Inflammatory macrophage (primary cell): ENCODE results near the gene IRF2BPL.

Source experiments
- DNase-seq, 2 donors: peaks; one replicate each; pipeline ENCODE4 v3.0.0-alpha.2; 2020 to 2022

IRF2BPL gene

DNA sequence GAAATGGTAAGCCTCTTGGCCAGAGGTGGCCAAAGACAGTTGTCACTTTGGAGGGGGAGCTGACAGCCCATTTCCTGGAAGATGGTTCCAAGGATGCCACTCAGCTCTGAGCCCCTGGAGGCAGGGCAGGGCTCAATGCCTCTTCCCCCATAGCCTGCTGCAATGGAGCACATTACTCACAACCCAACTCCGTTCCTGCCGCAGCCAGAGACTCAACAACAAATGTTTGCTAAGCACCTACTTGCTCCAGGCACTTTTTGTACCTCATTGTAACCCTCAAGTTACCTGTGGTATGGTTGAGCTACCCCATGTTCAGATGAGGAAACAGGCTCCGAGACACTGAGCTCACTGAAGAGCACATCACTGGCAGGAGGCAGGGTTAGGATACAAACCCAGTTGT, 19.5 kb downstream of the IRF2BPL start:
- no peak for DNase-seq

DNA sequence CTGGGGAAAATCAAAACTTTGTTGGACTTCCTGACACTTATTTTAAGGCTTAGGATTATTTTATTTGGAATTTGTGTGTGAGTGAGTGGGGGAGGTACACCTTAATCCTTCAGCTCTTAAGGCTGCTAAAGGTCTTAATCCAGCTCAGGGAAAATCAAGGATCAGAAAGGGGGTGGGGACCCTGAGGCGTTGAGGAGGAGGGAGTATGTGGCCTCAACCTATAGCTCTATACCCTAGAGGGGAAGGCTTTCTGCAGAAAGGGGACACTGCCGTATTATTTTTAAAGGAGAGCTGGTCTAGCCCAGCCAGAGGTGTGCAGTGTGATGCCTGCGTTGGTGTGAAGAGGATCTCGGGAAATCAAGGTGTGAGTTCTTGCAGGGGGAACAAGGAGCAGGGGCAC, 20.0 kb downstream of the IRF2BPL start:
- DNase-seq = no peak

DNA sequence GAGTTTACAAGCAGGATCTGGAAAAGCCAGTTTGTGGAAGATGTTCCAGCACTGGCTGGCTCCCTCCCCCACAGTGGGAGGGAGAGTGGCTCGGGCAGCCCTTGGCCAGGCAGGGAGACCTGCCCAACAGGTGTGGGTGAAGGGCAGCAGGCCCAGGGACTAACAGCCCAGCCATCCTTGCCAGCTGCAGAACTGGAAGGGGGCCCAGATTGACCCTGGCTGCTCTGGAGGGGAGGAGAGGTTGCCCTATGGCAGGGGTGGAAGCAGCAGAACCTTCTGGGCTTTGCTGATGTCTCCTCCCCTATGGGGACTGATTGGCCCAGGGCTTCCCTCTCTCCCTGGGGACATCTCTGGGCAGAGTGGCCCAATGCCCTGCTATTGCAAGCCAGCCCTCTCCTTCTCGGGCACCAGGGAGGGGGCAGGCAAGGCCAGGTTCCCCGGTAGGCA, 20.5 kb downstream of the IRF2BPL start:
- DNase-seq = no peak

DNA sequence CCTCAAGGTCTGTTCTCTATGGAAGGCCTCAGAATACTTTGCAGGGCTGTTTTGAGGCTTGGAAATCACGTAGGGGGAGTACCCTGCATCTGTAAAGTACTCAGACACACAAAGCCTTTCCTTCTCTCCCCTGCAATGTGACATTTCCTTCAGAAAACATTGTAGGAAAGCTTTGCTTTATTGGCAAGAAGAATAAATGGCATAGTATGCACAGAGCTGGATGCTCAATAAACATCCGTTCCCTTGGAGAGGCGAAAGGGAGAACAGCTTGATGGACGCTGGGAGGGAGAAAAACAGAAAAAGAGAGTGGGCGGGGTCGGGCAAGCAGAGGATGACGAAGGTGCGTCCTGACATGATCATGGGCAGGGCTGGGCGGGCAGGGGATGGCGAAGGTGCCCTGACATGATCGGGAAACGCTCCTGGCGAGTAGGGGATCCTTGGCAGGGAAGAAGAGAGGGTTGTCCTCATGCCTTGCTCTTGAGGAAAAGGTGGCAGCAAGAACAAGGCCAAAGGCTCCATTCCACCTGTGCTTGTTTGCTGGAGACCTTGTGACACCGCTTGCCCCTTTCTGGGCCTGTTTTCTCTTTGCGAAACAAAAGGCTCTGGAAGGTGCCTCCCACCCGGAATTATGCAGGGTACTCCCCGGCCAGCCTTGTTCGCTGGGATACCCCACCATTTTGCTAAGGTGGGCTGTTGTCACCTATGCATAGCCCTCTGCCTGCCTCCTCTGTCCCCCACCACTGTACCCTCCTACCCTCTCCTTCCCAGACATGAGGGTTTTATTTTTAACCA, 21.1 kb downstream of the IRF2BPL start:
- DNase-seq = no peak

DNA sequence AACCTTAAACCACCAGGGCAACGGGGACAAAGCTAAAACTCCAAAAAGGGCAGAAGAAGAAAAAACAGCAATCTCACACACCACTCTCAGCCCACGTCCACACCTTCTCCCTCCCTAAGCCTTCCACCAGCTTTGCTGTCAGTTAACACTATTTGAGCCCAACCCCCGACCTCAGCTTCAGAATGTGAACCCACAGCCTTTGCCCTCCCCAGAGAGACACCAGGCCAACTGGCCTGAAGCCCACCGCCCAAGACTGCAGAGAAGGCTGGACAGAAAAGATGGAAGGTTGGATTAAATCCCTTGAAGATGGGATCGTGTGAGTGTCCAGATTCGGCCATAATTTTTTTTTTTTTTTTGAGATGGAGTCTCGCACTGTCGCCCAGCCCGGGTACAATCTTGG, 22.4 kb downstream of the IRF2BPL start:
- no peak for DNase-seq

DNA sequence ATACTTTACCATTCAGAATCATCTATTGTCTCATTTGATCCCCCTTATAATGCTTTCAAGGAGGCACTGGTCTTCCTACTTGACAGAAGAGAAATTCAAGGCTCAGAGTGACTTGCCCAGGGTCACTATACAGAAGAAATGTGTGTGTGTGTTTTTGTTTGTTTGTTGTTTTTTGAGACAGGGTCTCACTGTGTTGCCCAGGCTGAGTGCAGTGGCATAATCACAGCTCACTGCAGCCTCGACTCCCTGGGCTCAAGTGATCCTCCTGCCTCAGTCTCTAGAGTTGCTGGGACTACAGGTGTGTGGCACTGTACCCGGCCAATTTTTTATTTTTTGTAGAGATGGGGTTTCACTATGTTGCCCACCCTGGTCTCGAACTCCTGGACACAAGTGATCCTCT, 22.9 kb downstream of the IRF2BPL start:
- DNase-seq = no peak

DNA sequence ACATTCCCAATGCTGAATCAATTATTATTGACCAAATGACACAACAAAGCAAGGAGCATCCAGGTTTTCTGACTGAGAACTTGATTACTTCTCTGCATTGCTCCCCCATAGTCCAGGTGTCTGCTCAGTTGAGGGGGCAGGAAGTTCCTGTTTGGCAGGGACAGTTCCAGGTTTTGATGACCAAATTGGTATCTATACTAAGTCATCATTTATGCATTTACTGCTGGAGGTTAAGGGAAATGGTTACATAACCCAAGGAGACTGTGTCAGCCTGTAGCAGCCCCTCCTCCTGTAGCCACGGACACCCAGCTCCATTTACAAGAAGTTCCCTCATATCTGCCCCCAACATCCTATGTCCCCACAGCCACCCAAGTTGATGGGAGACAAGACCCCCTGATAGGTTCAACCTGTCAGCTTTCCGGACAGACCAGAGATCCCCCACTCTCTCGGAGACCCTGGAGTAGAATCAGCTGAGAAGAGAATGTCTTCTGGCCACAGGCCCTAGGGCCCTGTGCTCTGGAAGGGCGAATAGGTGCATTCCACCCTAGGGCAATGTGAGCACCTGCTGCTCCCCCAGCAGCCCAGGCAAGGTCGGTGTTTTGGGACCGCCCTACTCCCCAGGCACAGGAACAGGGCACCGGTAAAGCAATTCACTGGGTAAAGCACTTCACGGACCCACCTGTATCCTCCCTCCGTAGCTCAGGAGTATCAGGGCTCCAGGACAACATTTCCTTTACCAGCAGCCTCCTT, 23.6 kb downstream of the IRF2BPL start:
- DNase-seq = peak in 1 of 2 donors; percentile 8

DNA sequence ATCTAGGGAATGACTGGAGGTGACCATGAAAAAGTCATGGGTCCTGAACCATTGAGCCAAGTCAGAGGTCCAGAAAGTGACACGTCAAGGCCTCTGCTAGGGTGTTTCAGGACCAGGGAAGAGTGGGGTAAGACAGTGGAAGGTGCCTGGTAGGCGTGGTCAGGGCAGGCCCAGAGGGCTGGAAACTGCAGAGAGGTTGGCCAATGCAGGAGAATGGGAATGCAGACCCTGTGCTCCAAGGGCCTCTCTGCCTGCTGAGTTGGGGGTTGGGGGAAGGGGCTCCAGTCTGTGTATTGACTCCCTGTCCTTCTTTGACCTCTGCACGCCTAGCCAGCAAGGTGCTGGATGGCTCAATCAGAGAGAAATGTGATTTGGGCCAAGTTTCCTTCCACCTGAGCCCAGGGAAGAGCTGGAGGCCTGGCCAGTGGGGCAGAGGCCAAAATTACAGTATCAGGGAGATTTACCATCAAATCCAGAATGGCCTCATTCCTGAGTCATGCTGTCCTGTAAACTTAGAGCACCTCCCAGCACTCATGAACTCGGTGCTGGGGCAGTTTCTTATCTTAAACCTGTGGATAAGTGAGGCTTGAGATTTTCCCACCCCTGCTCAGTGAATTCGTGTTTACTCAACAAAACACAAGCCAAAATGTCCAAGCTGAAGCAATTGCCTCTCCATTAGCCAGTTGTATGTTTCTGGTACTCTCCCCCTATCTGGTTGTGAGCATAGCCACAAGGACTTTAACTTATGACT, 24.4 kb downstream of the IRF2BPL start:
- no peak for DNase-seq

DNA sequence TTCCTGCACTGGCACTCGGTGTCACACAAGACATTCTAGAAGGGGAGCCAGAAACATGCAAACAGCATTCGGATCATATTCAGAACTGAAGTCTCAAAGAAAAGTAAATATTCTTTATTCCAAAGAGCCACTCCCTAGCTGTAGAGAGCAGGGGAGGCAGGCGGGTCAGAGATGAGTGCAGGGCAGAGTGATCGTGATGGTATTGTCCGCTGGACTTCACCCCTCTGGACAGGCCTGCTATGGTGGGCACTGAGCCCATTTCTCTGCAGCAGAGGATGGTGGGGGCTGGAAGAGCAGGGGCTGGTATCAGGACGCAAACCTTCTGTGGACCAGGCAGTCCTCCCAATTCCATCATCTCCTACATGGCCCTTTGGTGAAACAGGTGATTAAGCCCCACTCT, 25.6 kb downstream of the IRF2BPL start:
- DNase-seq = no peak

DNA sequence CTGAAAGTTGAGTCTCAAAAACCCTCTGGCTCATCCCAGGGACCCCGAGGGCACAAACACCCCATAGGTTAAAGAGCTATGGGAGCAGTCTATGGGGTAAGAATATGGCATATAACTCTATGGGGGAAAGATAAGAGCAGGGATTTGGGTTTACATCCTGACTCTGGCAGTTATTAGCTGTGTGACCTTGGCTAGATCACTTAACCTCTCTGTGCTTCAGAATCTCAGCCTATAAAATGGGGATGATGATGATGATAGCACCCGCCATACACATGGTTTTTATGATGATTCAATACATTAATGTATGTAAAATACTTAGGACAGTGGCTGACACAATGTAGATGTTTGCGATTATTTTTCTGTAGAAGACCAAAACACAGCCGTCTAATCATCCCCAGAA, 26.2 kb downstream of the IRF2BPL start:
- DNase-seq = no peak

DNA sequence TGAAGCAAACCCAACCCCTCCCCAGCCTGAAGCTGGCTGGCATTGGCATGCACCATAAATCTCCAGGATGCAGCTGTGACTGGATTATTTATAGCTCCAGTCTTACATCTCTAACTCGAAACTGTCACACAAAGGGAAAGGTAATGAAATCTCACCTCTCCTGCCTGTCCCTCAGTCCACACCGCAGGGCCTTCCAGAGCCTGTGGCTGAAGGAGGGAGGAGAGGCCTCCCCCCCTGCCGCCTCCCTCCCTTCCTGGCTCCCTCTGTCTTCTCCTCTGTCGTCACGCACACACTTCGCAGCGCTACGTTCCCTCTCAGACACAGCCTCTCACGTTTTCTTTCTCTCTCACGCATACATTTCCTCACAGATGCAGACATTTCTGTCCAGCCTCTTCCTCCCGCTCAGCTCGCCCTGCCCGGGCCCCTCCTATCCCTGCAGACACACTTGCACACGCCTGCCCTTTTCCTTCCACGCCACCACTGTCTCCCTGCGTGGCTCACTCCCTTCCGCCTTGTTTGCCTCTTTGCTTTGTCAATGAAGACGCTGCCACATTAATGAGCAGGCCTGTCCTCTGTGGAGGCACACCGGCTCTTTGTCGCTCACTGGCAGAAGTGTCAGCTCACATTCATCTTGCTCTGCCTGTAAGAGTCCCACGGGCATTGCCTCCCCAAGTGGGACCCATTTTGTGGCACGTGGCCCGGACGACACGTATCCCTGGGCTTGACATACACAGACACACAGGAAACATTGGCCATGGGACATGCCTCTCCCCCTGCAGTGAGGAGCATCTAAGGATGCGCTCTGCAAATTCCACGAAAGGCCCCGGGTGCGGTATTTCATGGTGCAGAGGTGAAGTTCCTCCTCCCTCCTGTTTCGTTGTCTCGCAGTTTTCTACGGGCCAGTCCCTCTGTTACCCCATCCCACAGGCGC, 27.9 kb downstream of the IRF2BPL start:
- DNase-seq = peak; percentile 35 to 36

DNA sequence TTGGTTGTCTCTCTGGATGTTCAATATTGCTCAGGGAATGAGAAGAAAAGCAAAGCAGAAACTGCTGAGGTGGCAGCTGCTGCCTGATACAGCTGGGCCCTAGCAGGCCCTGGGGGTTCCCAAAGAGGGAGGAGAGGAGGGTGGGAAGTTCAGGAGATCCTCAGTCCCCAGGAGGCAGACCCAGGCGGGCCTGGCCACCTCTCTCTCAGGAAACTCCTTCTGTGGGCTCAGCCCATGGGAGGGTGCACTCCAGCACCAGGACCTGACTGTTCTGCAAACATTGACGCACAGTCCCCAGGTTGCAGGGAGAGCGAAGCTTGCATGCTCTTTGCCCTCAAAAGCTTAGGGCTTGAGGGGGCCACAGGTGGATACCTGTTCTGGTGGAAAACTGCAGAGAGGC, 29.6 kb downstream of the IRF2BPL start:
- no peak for DNase-seq

DNA sequence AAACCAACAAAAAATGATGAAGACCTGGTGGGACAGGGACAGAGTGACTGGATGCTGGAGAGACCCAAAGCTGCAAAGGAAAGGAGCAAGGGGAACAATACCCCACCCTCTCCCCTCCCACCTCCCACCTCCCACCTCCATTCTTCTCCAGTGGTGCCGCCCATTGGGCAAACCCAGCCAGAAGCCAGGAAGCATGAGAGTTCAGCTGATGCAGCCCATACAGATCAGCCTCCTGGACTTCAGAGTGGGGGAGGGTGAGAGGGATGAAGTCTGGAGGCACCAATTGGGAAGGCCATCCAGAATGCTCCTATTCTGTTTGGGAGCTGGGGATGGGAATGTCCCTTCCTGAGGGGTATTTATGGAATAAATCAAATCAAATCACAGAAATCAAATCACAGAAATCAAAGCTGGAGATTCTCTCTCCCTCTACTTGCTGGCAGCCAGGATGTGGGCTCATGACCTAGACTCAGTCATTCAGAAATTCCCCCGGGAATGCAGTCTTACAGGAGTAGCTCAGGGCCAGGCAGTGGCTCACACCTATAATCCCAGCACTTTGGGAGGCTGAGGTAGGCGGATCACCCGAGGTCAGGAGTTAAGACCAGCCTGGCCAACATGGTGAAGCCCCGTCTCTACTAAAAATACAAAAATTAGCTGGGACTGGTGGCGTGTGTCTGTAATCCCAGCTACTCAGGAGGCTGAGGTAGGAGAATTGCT, 31.1 kb downstream of the IRF2BPL start:
- no peak for DNase-seq

DNA sequence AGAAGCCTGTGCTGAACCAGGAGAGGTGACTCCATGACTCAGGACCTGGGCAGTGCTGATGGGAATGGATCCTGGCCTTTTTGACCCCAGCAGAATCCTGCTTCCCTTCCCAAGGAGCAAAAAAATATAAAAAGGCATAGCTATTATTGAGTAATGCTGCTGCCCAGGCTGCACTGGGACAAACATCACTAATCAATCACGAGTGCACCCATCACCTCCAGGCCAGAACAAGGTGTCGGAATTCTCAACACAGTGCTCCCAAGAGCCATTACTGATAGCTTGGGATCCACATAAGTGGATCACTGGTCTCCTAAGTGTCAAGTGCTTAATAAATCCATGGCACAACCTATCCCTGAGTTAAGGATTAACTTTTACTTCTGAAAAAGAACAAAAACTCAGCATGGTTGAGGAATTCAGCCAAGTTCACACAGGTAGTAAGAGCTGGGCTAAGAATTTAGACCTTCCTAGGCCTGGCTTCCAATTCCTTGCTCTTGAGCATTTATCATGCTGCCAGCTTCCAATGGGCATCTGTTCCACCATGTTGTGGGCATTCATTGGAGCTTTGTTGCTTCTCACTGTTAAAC, 31.9 kb downstream of the IRF2BPL start:
- no peak for DNase-seq

DNA sequence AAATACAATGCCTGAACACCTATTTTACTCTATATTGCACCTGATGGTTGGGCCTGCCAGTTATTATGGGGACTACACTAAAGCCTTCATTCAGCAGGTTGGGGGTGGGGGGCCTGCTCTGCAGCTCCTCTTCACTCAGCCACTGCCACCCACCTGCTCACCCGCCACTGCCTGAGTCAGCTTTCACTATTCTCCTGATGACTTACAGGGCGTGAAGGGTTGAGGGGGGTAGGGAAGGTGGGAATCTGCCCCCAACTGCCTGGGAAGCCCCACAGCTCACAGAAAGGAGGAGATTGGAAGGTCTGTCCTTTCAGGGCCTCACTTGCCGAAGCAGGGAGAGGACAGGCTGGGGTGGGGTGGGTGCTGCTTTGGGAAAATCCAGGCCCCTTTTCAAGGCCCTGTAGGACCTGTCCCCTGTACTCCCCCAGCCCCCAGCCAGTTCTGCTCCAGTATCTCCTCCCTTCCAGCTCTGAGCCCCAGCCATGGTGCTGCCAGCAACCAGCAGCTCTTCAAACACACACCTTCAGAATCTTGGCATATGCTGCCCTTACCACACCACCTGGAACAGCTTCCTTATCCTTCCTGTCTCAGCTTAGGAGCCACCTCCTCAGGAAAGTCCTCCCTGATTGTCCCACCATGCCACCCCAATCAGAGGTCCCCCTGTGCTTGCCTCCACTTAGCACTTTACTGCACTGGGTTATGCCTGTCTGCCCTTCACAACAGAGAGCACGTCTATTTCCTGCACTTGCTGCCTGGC, 33.1 kb downstream of the IRF2BPL start:
- DNase-seq = no peak

DNA sequence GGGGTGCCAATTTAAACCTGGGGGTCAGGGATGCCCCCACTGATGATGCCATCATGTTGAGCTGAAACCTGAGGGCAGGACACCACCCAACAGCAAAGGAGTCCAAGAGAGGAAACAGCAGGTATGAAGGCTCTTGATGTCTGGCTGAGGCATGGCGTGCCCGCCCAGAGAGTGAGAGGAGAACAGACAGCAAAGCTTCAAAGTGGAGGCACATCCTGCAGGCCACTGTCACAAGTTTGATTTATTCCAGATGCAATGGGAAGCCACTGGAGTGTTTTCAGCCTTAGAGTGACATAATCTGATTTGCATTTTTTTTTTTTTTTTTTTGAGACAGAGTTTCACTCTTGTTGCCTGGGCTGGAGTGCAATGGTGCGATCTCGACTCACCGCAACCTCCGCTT, 34.8 kb downstream of the IRF2BPL start:
- DNase-seq = no peak

DNA sequence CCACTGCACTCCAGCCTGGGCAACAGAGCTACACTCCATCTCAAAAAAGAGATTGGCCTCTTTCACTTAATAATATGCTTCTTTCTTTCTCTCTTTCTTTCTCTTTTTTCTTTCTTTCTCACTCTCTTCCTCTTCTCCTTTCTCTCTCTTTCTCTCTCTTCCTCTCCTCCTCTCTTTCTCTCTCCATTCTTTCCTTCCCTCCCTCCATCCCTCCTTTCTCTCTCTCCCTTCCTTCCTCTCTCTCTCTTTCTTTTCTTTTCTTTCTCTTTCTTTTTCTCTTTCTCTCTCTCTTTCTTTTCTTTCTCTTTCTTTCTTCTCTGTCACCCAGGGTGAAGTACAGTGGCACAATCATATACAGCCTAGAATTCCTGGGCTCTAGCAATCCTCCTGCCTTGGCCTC, 38.4 kb downstream of the IRF2BPL start:
- no peak for DNase-seq

DNA sequence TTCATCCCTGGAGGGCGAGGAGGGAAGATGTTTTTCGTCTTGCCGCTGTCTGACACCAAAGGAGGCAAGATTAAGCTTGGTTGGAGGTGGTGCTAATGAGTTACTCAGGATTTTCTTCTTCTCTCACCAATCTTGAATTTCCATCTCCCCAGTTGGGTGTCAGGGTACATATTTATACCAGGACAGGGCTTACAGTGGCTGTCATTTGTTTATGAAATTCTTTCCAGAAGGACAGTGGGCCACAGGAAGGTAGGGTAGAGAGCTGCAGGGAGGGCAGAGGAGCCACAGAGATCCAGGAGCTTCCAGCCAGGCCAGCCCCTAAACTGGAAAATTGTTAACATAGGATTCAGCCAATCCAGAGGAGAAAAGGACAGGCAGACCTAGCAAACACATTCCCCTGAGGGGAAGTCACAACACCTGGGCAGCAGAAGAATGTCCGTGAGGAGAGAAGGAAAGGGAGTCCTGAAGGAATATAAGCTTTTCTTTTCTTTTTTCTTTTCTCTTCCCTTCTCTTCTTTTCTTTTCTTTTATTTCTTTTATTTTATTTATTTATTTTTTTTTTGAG, 40.5 kb downstream of the IRF2BPL start:
- DNase-seq = no peak

DNA sequence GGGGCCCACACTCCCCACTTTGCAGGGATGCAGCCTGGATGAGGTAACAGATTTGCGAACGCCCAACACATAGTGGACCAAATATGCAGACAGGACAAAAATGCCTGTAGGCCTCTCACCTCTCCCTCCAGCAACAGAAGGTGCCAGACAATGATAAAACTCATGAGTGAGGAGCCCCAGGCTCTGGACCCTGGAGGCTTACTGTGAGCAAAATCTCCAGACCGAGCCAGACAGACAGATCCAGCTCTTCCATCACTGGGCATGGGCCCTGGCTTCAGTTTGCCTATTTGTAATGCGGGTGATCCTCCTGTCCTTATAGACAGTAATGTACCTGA, 42.3 kb downstream of the IRF2BPL start:
- no peak for DNase-seq

DNA sequence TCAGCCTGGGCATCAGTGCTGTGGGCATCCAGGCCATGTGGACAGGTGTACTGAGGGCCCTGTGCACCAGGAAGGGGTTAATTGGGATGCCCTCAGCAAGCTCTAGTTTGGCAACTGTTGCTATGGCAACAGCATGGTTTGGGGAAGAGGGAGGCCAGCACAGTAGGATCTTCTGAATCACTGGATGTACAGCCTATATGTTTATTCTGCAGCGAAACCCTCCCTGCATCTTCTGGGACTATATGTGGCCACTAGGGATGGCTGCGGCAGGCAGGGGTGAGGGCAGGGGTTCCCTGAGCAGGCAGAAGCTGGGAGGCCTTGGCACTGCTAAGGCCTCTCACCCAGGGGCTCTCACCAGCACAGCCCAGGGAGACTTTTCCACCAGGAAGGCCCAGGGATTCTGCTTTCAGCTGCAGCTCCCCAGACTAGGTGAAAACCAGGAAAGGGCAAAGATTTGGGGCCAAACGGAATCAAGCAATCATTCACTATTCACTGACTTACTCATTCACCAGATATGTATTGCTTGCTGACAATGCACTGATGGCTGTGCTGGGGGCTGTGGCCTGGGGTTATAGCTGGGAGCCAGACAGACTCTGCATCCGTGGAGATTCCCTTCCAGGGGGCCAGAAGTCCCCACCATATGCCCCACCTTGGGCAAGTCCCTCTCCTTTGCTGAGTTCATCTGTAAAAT, 42.8 kb downstream of the IRF2BPL start:
- peak in 1 of 2 donors; percentile 24 for DNase-seq
